ENCODE measurements around the gene LGALS14. TPM values are rescaled to one million over a fixed set of nuclear protein-coding genes. Genes with fewer than 3 reads are reported as not detected.
"Not testable (repeated sequence)": the region's sequence is repeated elsewhere in the genome, so short reads cannot be mapped to it uniquely, and the experiment has no call there.

The LGALS14 gene
- total RNA-seq, 1 experiment from 2014 or later: not detected

DNA sequence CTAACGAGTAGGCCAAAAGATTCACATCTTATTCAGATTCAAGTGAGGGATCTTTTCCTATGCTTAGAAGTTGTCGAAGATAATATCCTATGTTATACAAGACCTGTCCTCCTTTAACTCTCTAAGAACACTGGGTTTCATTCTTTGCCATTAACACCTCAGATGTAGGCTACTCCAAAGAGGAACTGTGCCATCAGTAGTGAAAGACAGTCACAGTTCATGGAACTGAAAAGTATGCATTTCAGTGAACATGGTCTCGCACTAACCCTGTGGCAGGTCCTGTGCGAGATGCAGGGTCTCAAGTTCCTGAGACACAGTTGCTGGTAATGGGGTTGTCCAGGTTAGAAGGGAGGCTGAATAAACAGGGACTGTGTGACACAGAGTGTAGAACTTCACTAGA lies 44.5 kb upstream of the LGALS14 start (continued):
- TF ChIP-seq IRF2 (CRISPR knock-in tag; IDR thresholded peaks at IDR 0.05; ENCODE audit: borderline replicate concordance, low read depth): no peak
- no peak for TF ChIP-seq ZNF263 (CRISPR knock-in tag; IDR thresholded peaks at IDR 0.05; ENCODE audit: low read depth)
- TF ChIP-seq ZNF232 (CRISPR knock-in tag; IDR thresholded peaks at IDR 0.05): no peak

GRCh38 chr19:39660661-39661060 lies 43.6 kb upstream of the LGALS14 start:
- Mint-ChIP-seq H3K27me3 (ENCODE audit: low read depth) (peaks cover 39% of the 10 kb centered on the region), H3K4me1 (no peaks in the 10 kb centered on the region), H3K9me3 (peaks cover 15% of the 10 kb centered on the region), H3K36me3 (no peaks in the 10 kb centered on the region), H3K4me3 (no peak overlapping the region), H3K27ac (no peak overlapping the region)
- DNase-seq (ENCODE audit: low spot score) (no peak), ATAC-seq (no peak)
- CTCF ChIA-PET: no interaction called here
- TF ChIP-seq FOXK1 (CRISPR knock-in tag; IDR thresholded peaks at IDR 0.05): no peak
- TF ChIP-seq ZNF121 (CRISPR knock-in tag; IDR thresholded peaks at IDR 0.05): no peak
- no peak for TF ChIP-seq ZNF219 (CRISPR knock-in tag; IDR thresholded peaks at IDR 0.05; ENCODE audit: borderline replicate concordance)
- TF ChIP-seq ZNF671 (CRISPR knock-in tag; IDR thresholded peaks at IDR 0.05): no peak
- no peak for TF ChIP-seq ZNF317 (CRISPR knock-in tag; IDR thresholded peaks at IDR 0.05; ENCODE audit: borderline replicate concordance, low read depth)
- no peak for TF ChIP-seq GTF2I (CRISPR knock-in tag; conservative IDR thresholded peaks at IDR 0.05)
- no peak for TF ChIP-seq JUN (CRISPR knock-in tag; IDR thresholded peaks at IDR 0.05)
- TF ChIP-seq ZMAT4 (CRISPR knock-in tag; IDR thresholded peaks at IDR 0.05): no peak
- TF ChIP-seq KAT7 (CRISPR knock-in tag; IDR thresholded peaks at IDR 0.05; ENCODE audit: borderline replicate concordance): no peak
- no peak for TF ChIP-seq ZNF423 (CRISPR knock-in tag; IDR thresholded peaks at IDR 0.05)
- TF ChIP-seq, protein P1, sequence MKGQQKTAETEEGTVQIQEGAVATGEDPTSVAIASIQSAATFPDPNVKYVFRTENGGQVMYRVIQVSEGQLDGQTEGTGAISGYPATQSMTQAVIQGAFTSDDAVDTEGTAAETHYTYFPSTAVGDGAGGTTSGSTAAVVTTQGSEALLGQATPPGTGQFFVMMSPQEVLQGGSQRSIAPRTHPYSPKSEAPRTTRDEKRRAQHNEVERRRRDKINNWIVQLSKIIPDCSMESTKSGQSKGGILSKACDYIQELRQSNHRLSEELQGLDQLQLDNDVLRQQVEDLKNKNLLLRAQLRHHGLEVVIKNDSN (CRISPR knock-in tag; IDR thresholded peaks at IDR 0.05): no peak
- TF ChIP-seq FOXP1 (CRISPR knock-in tag; IDR thresholded peaks at IDR 0.05; ENCODE audit: borderline replicate concordance): no peak
- no peak for TF ChIP-seq ATF6 (CRISPR knock-in tag; IDR thresholded peaks at IDR 0.05)
- no peak for TF ChIP-seq HMGA2 (CRISPR knock-in tag; IDR thresholded peaks at IDR 0.05)
- no peak for TF ChIP-seq E2F4 (CRISPR knock-in tag; IDR thresholded peaks at IDR 0.05; ENCODE audit: borderline replicate concordance, low read depth)
- TF ChIP-seq TEAD4 (CRISPR knock-in tag; IDR thresholded peaks at IDR 0.05): no peak
- POLR2A ChIA-PET: no interaction called here

DNA sequence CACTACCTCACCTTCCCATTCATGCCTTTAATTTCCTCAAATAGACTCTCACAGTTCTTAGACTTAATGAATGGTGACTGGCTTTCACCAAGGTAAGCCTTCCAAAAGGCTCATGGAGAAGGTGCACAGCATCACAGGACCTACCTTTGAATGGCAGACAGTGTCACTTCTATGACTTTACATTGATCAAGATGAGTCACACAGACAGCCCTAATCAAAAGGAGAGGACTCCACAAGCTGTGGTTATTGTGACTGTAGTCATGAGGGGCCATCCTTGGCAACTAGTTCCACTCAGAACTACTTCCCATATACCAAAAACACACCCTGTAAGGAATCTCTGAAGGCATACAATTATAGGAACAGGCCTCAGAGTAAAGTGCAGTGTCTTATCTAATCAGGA lies 42.7 kb upstream of the LGALS14 start:
- Mint-ChIP-seq H3K4me1 (no peaks in the 10 kb centered on the region), H3K9me3 (peaks cover 24% of the 10 kb centered on the region), H3K27me3 (ENCODE audit: low read depth) (peaks cover 35% of the 10 kb centered on the region), H3K27ac (no peak overlapping the region), H3K36me3 (peaks cover 4% of the 10 kb centered on the region), H3K4me3 (no peak overlapping the region)
- ATAC-seq: no peak
- ChIA-PET CTCF (no interaction called here), POLR2A (no interaction called here)
- TF ChIP-seq HMGA2 (CRISPR knock-in tag; IDR thresholded peaks at IDR 0.05): no peak
- TF ChIP-seq ZNF416 (CRISPR knock-in tag; IDR thresholded peaks at IDR 0.05): no peak
- no peak for TF ChIP-seq ATF2 (CRISPR knock-in tag; IDR thresholded peaks at IDR 0.05; ENCODE audit: borderline replicate concordance, low read depth)
- TF ChIP-seq, protein P2, sequence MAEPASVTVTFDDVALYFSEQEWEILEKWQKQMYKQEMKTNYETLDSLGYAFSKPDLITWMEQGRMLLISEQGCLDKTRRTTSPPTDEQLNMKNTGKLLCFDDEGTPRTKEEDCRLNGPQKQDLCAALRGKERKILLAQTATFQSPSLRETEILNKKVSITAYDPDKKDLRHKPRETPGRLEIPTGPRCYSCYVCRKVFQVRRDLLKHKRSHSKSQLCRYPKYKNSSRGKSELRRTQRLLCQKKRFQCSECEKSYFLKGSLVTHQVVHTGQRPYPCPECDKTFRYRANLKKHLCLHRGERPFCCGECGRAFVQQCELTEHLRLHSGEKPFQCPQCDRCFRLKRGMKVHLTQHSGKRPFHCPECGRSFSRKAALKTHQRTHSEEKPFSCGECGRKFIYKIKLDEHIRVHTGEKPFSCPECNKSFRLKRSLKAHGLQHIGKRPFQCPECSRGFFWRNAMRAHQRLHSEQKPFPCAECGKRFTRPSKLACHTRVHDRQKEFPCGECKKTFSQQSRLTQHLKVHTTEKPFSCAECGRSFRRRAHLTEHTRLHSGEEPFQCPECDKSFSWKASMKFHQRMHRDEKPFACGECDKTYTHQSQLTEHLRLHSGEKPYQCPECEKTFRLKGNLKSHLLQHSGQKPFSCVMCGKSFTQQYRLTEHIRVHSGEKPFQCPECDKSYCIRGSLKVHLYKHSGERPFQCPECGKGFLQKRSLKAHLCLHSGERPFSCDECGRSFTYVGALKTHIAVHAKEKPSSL (CRISPR knock-in tag; conservative IDR thresholded peaks at IDR 0.05): no peak
- TF ChIP-seq TEAD4 (CRISPR knock-in tag; IDR thresholded peaks at IDR 0.05): no peak
- no peak for TF ChIP-seq ELF4 (CRISPR knock-in tag; IDR thresholded peaks at IDR 0.05; ENCODE audit: low read depth)
- DNase-seq (ENCODE audit: low spot score): no peak

- DNase-seq (ENCODE audit: low spot score); POLR2A ChIA-PET; ATAC-seq; H3K36me3 Mint-ChIP-seq; CTCF ChIA-PET; H3K4me3 Mint-ChIP-seq; H3K27ac Mint-ChIP-seq: not testable (repeated sequence)
- peaks cover 30% of the 10 kb centered on the region for H3K9me3 Mint-ChIP-seq
- peaks cover 15% of the 10 kb centered on the region for H3K27me3 Mint-ChIP-seq (ENCODE audit: low read depth)
- H3K4me1 Mint-ChIP-seq: peaks cover 16% of the 10 kb centered on the region
These were observed 34.4 kb upstream of the LGALS14 start for GRCh38 chr19:39669860-39670259.
